RWPE2 (cell line): ENCODE measurements around the gene FAAP20.

Experiments
- ATAC-seq: fragments of 200-7000 bp; cut with Tn5 transposase; 3 replicates; pipeline ENCODE4 v1.9.1; 2021; ENCODE audit warnings: low read depth
- DNase-seq: peaks from one replicate; pipeline ENCODE4 v3.0.0-alpha.2; 2020; ENCODE audit warnings: low spot score
- H3K27ac ChIP-seq: fragments of 450-650 bp; 2 replicates; pipeline ENCODE4 v1.5.1; 2017; ENCODE audit warnings: mild to moderate bottlenecking; ENCODE audit not compliant: poor library complexity, severe bottlenecking
- H3K27me3 ChIP-seq: fragments of 250-450 bp; sonication (Bioruptor Pico); 2 replicates; pipeline ENCODE4 v1.5.1; 2021; ENCODE audit warnings: mild to moderate bottlenecking, moderate library complexity; ENCODE audit not compliant: insufficient read depth, poor library complexity, severe bottlenecking
- H3K36me3 ChIP-seq: fragments of 250-450 bp; sonication (Bioruptor Pico); 2 replicates; pipeline ENCODE4 v1.5.1; 2020; ENCODE audit warnings: low read depth, mild to moderate bottlenecking, moderate library complexity
- H3K4me1 ChIP-seq: fragments of 250-450 bp; sonication (Bioruptor Pico); 2 replicates; pipeline ENCODE4 v1.5.1; 2021; ENCODE audit warnings: mild to moderate bottlenecking, moderate library complexity; ENCODE audit not compliant: insufficient read depth, poor library complexity, severe bottlenecking
- H3K4me3 ChIP-seq: fragments of 250-450 bp; sonication (Bioruptor Pico); 2 replicates; pipeline ENCODE4 v1.5.1; 2021; ENCODE audit warnings: mild to moderate bottlenecking, moderate library complexity; ENCODE audit not compliant: severe bottlenecking
- H3K9me3 ChIP-seq: fragments of 250-450 bp; sonication (Bioruptor Pico); 2 replicates; pipeline ENCODE4 v1.5.1; 2021; ENCODE audit warnings: mild to moderate bottlenecking, moderate library complexity; ENCODE audit not compliant: severe bottlenecking
- CTCF ChIP-seq: fragments of 450-650 bp; IDR thresholded peaks from one replicate; pipeline ENCODE4 v1.5.1; 2017; ENCODE audit warnings: mild to moderate bottlenecking, moderate library complexity; ENCODE audit not compliant: poor library complexity, severe bottlenecking

FAAP20 gene

GRCh38 chr1:2224170-2224584 lies 29.6 kb upstream of the FAAP20 start:
- Histone ChIP-seq H3K27me3 (no peaks in the 10 kb centered on the region), H3K4me3 (no peak overlapping the region), H3K4me1 (no peaks in the 10 kb centered on the region), H3K27ac (no peak overlapping the region), H3K9me3 (no peaks in the 10 kb centered on the region), H3K36me3 (no peaks in the 10 kb centered on the region)
- DNase-seq, result no peak
- no peak for ATAC-seq
- no peak for TF ChIP-seq CTCF

- DNase-seq (no peak), ATAC-seq (no peak)
- Histone ChIP-seq H3K4me3 (no peak overlapping the region), H3K27me3 (no peaks in the 10 kb centered on the region), H3K36me3 (no peaks in the 10 kb centered on the region), H3K27ac (no peak overlapping the region), H3K4me1 (no peaks in the 10 kb centered on the region), H3K9me3 (no peaks in the 10 kb centered on the region)
- TF ChIP-seq CTCF, result no peak
Measured at GRCh38 chr1:2221271-2221670, 26.7 kb upstream of the FAAP20 start.

GRCh38 chr1:2216767-2217058 lies 22.1 kb upstream of the FAAP20 start:
- Histone ChIP-seq H3K4me1 (peaks cover 10% of the 10 kb centered on the region), H3K9me3 (no peaks in the 10 kb centered on the region), H3K27me3 (no peaks in the 10 kb centered on the region), H3K4me3 (no peak overlapping the region), H3K27ac (no peak overlapping the region), H3K36me3 (no peaks in the 10 kb centered on the region)
- DNase-seq, result no peak
- ATAC-seq, result no peak
- TF ChIP-seq CTCF, result no peak

GRCh38 chr1:2215909-2216766 lies 21.6 kb upstream of the FAAP20 start:
- ATAC-seq (no peak), DNase-seq (no peak)
- no peaks in the 10 kb centered on the region for H3K36me3 ChIP-seq
- H3K27ac ChIP-seq, result no peak overlapping the region
- H3K4me1 ChIP-seq, result peaks cover 10% of the 10 kb centered on the region
- no peaks in the 10 kb centered on the region for H3K27me3 ChIP-seq
- H3K4me3 ChIP-seq, result no peak overlapping the region
- H3K9me3 ChIP-seq, result no peaks in the 10 kb centered on the region
- no peak for TF ChIP-seq CTCF

- ATAC-seq, result no peak
Measured at GRCh38 chr1:2215329-2215728, 20.8 kb upstream of the FAAP20 start.

More at GRCh38 chr1:2215329-2215728, 20.8 kb upstream of the FAAP20 start:
- Histone ChIP-seq H3K36me3 (no peaks in the 10 kb centered on the region), H3K9me3 (no peaks in the 10 kb centered on the region), H3K27ac (no peak overlapping the region), H3K4me1 (peaks cover 10% of the 10 kb centered on the region), H3K27me3 (no peaks in the 10 kb centered on the region), H3K4me3 (no peak overlapping the region)
- no peak for TF ChIP-seq CTCF
- DNase-seq, result no peak
